GM12874 (cell line): ENCODE results near the gene NID2.

ENCODE experiments used
- CTCF ChIP-seq: IDR thresholded peaks from 2 replicates; pipeline ENCODE4 v1.5.1; 2011; ENCODE audit warnings: low read depth, mild to moderate bottlenecking, control low read depth, low read length, moderate library complexity; ENCODE audit not compliant: insufficient read depth

The NID2 gene

GRCh38 chr14:52061390-52061789, 7.5 kb downstream of the NID2 start:
- no peak for TF ChIP-seq CTCF

GRCh38 chr14:52060080-52060479, 8.8 kb downstream of the NID2 start:
- TF ChIP-seq CTCF, result no peak

GRCh38 chr14:52059649-52060048, 9.2 kb downstream of the NID2 start:
- TF ChIP-seq CTCF, result no peak

- TF ChIP-seq CTCF, result no peak
Measured at GRCh38 chr14:52058341-52058740, 10.5 kb downstream of the NID2 start.

GRCh38 chr14:52055167-52055566, 13.7 kb downstream of the NID2 start:
- no peak for TF ChIP-seq CTCF

GRCh38 chr14:52054678-52055077, 14.2 kb downstream of the NID2 start:
- TF ChIP-seq CTCF, result no peak

GRCh38 chr14:52053044-52053443, 15.8 kb downstream of the NID2 start:
- TF ChIP-seq CTCF, result no peak
